GM18858 (cell line): ENCODE data around the gene PSMD14.

Experiments
- ATAC-seq: cut with Tn5 transposase; IDR thresholded peaks from one replicate; pipeline ENCODE4 v1.9.1; 2021; ENCODE audit not compliant: unreplicated experiment

Gene PSMD14

GRCh38 chr2:161381546-161381945 lies 73.3 kb downstream of the PSMD14 start:
- no peak for ATAC-seq

DNA sequence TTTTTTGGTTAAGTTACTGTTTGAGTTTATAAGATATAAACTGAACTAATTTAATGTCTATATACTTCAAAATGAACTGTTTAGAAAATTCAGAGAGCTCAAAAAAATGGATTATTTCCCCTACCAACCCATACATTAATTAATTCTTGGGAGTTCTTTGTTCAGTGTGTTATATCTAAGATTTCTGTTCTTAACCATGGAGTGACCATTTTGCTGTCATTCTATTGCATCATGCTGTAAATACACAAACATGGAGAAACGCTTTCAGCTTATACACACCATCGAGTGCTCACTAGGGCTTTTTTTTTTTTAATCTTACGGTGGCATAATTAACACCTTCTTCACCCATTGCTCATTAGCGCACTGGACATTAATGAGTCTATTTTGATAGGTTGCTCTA lies 74.5 kb downstream of the PSMD14 start:
- no peak for ATAC-seq

- peak; percentile 66 for ATAC-seq
Observed at GRCh38 chr2:161384864-161385263, 76.6 kb downstream of the PSMD14 start.

DNA sequence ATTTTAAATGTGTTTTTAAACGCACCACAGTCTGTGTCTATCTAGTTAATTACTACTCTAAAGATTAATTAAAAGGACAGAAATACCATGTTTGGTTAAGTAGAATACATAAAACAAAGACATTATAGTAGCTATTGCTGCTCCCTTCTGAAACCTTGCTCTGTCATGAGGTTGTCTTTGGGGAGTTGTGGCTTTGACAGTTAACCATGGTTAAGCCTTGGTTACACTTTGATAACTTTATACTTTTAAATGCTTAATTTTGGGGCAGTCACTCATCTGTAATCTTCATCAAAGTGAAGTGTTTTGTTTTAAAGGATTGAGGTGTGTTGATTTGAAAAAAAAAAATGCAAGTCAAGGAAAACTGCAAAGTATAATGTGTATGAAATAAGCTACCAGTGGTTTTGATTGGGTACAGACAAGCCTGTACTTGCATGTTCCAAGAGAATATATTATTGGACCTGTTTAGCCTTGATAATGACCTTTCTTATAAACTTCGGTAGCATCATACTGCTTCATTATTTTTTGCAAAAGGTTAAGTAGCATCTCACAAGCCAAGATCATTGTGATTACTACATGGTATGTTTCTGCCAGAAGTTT lies 78.1 kb downstream of the PSMD14 start:
- ATAC-seq: peak; percentile 50

DNA sequence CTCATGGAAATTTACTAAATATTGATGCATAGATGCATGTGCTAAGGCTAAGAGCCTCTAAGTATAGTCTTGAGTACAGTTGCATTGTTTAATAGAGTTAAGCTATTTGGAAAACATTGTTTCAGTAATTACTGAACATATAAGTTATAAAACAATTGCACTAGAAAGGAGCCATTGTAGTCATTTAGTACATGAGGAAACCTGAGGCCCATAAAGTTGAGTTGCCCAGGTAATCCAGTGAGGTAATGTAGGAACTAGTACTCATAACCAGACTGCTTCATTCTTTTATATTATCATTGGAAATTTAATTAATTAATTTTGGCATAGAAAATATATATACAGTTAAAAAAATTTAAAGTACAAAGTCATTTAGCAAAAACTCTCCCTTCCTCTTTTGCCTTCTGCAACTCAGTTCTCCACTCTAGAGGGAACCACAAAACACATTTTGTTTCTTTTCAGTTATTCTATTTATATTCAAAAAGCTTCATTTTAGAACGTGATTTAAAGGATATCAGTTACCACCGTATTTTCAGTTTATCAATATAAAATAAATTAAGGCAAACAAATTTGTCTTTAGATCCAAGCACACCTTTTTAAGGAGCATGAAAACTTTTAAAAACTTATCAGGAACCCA lies 80.0 kb downstream of the PSMD14 start:
- peak; percentile 24 for ATAC-seq

GRCh38 chr2:161391737-161392506 lies 83.7 kb downstream of the PSMD14 start:
- ATAC-seq: no peak

- ATAC-seq: no peak
Observed at GRCh38 chr2:161400076-161400475, 91.9 kb downstream of the PSMD14 start.

DNA sequence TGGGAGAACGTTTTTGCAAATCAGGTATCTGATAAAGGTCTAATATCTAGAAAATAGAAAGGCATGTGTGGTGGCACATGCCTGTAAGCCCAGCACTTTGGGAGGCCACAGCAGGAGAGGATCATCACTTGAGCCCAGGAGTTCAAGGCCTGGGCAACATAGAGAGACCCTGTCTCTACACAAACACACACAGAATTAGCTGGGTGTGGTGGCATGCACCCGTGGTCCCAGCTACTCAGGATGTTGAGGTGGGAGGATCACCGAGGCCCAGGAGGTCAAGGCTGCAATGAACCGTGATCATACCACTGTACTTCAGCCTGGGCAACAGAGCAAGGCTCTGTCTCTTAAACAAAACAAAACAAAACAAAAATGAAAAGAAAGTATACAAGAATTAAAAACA lies 94.1 kb downstream of the PSMD14 start:
- no peak for ATAC-seq

DNA sequence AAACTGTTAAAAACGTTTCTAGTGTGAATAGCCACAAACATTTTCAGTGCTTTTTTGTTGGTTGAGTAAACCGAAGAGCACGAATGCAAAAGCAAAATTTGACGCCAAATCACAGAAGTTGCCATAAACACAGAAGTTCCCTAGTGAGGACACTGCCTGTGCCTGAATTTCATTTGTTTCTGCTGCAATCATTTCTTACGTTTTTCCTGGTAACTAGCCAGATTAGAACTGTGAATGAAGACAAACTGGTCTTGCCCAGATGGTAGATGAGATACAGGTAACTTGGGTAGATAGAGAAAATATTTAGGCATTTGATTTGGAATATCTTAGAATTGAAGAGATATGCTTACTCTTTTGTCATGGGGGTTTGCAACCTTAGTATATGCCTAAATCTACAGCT lies 98.1 kb downstream of the PSMD14 start:
- ATAC-seq: no peak

- ATAC-seq: no peak
Observed at GRCh38 chr2:161407597-161407996, 99.4 kb downstream of the PSMD14 start.

- ATAC-seq: no peak
Observed at GRCh38 chr2:161409308-161409907, 101.2 kb downstream of the PSMD14 start.

DNA sequence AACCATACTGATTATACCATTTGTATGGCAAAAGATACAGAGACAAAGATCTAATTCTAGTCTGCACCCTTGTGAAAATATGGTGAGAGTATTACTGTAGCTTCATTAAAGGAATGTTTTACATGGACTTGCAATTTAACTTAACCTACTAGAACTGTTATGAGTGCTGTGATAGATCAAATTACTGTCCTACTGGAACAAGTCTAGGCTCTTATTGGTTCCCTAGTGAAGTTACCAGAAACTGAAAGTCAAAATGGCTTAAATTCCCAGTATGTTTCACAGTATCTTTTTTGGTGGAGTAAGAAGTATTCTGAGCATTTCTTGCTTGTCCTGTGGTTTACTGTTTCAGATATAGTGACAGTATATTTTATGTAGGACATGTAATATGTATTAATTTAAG lies 104.1 kb downstream of the PSMD14 start:
- peak; percentile 28 for ATAC-seq

DNA sequence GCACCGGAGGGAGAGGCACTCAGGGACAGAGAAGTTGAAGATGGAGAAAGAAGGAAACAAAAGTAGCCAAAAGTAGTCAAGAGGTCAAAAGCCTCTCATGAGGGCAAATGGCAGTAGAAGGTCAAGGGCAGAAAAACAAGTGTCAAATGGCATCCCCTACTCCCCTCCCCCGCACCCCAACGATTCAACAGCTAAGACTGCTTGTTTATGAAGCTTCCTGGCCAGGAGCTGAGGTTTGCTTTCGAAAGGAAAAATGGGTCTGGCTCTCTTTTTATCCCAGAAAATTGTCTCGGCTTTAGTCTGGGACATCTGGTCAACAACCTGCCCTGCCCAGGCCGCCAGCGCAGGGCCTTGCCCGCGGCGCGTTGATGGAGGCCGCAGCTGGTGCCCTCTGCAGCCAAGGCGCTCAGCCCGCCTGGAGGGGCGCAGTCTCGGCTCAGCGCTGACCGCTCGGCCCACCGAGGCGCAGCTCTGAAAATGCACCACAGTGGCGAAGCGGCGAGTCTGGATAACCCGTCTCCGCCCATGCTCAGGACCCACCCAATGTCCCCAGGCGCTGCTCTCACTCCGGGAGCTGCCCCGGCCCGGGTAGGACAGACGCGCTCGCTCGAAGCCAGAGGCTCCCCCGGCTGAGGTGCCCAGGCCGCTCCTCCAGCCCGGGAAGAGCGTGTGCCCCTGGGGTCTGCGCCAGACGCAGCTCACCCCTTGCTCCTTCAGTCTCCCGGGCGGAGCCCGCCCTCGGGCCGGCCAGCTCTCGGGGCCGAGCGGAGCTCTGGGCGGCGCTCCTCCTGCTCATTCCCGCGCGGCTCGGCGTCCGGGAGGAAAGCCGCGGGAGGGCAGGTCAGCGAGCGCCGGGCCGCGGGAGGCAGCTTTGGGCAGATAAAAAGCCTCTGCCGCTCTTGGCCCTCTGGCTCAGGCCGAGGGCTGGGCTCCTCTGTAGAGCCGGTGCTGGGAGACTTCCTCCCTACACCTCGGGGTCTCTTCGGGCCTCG lies 106.1 kb downstream of the PSMD14 start:
- ATAC-seq: peak; percentile 26

DNA sequence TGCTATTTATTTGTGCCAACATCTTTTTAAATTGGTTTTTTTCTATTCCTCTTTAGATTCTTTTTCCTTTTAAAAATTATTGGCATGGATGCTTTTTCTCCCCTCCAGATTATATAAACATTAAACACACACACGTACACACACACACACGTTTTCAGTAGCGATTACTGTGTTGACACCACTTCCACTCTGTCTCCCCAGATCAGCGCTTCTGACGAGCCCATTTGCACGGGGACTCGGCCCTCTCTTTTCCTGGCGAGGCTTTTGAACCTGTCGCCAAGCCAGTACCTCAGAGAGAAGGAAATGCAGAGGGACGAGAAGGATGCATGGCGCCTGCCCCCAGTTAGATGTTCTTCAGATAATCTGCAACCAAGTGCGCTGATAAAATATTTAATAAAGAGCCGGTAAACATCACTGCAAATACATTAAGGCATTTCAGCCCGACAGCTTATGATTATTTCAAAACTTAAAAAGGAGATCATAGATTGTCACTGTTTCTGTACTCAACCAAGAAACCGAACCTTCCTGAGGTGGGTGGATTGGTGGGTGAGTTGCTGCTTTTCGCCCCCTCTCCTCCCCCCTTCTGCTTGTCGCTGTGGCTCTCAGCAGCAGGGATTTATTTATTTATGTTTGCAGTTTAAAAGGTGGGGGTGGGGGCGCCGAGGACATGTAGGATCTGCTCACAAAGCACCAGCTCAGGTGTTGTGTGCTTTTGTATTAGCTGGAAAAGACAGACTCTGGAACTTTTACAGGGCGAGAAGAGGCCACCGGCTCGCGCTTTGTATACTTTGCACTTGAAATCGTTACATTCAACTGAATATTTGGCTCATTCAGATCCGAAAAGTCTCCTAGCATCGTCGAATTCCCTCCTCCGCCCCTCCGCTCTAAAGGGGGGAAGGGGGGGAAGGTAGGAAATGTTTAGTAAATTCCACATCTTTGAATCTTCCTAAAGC lies 107.1 kb downstream of the PSMD14 start:
- peak; percentile 16 for ATAC-seq

- no peak for ATAC-seq
Observed at GRCh38 chr2:161415987-161416707, 107.9 kb downstream of the PSMD14 start, which contains the start of gene TBR1. Gene TBR1, plus strand, starts transcription at chr2:161416297. Its CDS starts 114 bp downstream, at chr2:161416411.

GRCh38 chr2:161416708-161417437 lies 108.6 kb downstream of the PSMD14 start:
- ATAC-seq: no peak

- ATAC-seq: no peak
Observed at GRCh38 chr2:161417438-161418274, 109.4 kb downstream of the PSMD14 start.
